ENCODE results near the gene GPR160. TPM values are rescaled to one million over a fixed set of nuclear protein-coding genes. Genes with fewer than 3 reads are reported as not detected.

Gene GPR160
- total and polyA plus RNA-seq, 4 donors = 1.0 to 12.9 (median 3.4) TPM

DNA sequence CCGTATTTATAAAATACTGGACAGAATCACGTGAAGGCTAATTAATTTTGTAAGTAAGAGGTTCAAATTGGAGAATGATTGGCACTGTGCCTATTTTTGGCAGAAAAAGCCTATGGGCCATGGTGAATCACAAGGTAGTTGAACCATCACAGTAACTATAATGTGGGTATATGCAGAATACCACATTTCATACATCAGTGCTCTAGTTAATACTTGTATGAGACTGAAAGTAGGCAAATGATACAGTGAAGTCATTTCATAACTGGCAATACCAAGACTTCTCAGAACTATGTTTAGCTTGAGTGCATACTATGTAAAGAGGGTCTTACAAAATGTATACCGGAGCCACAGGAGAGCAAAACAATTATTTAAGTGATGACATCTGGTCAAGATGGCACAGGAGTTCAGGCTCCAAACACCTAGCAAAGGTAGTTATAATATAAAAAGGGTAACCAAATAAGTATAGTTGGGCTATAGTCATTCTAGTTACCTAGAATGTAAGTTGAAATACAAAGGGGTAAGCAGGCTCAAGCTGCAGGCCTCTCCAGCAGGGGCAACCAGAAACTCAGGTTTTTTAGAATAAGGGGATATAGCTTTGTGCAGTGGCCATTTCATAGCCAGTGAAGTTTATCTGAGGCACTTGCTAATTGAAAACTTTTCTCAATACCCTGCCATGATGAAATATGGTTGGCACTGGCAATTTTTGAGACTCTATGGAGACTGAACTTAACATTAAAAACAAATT lies 19.1 kb downstream of the GPR160 start:
- Histone ChIP-seq H3K27ac (ENCODE audit: low read depth in 1 of 2, low read length in 2 of 2) (no peak overlapping the region), H3K9me3 (ENCODE audit: control insufficient read depth, low read length) (no peaks in the 10 kb centered on the region), H3K4me3 (ENCODE audit: low read length in 2 of 2) (no peak overlapping the region), H3K27me3 (ENCODE audit: control insufficient read depth in 1 of 2, insufficient read depth in 2 of 2, low read length in 1 of 2) (no peaks in the 10 kb centered on the region), H3K4me1 (ENCODE audit: control insufficient read depth in 1 of 2, insufficient read depth in 2 of 2, low read length in 2 of 2) (no peaks in the 10 kb centered on the region), H3K36me3 (ENCODE audit: control insufficient read depth in 1 of 2, insufficient read depth in 2 of 2, low read length in 1 of 2) (no peaks in the 10 kb centered on the region)
- intact Hi-C loops (cut with DNase I) = no loop called here
- 88 to 89% methylated on average over 3 of the region's 3 CpGs for WGBS, 2 donors
- DNase-seq (no peak), ATAC-seq (ENCODE audit: low FRiP score) (no peak)

DNA sequence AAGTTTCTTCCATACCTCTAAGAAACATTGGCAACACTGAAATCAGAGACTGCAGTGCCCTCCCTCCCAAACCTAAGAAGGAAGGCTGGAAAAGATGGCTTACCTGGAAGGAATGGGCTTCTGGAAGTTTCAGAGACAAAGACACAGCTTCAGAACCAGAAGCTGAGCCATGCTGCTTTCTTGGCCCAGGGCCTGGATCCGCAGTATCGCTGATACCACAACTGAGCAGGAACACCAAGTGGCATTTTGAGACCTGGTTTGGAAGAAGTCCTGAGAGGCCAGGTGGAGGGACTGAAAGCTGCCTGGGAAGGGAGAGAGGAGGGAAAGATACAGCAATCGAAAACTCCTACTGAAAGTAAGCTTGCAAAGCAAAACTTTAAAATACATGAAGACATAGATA lies 19.8 kb downstream of the GPR160 start:
- intact Hi-C loops (cut with DNase I) = no loop called here
- ATAC-seq (ENCODE audit: low FRiP score) = no peak
- Histone ChIP-seq H3K9me3 (ENCODE audit: control insufficient read depth, low read length) (no peaks in the 10 kb centered on the region), H3K36me3 (ENCODE audit: control insufficient read depth in 1 of 2, insufficient read depth in 2 of 2, low read length in 1 of 2) (no peaks in the 10 kb centered on the region), H3K4me1 (ENCODE audit: control insufficient read depth in 1 of 2, insufficient read depth in 2 of 2, low read length in 2 of 2) (no peaks in the 10 kb centered on the region), H3K4me3 (ENCODE audit: low read length in 2 of 2) (no peak overlapping the region), H3K27ac (ENCODE audit: low read depth in 1 of 2, low read length in 2 of 2) (no peak overlapping the region), H3K27me3 (ENCODE audit: control insufficient read depth in 1 of 2, insufficient read depth in 2 of 2, low read length in 1 of 2) (no peaks in the 10 kb centered on the region)
- no peak for DNase-seq
- WGBS, 2 donors = 78 to 81% methylated on average over 3 of the region's 3 CpGs

DNA sequence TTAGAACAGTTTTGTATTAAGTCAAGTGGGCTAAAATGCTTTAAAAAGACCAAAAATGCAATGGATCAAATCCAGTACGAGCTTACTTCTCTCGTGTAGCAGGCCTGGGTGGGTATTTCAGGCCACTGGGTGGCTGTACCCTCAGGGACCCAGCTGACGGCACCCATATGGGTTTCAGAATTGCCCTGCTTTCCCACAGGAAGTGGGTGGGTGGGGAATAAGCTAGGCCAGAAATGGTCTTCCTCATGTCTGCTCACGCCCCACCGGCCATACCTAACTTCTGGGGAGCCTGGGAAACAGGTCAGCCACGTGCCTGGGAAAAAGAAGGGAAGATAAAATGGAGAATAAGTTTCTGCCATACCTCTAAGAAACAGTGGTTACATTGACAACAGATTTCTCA lies 20.3 kb downstream of the GPR160 start:
- Histone ChIP-seq H3K36me3 (ENCODE audit: control insufficient read depth in 1 of 2, insufficient read depth in 2 of 2, low read length in 1 of 2) (no peaks in the 10 kb centered on the region), H3K9me3 (ENCODE audit: control insufficient read depth, low read length) (no peaks in the 10 kb centered on the region)

DNA sequence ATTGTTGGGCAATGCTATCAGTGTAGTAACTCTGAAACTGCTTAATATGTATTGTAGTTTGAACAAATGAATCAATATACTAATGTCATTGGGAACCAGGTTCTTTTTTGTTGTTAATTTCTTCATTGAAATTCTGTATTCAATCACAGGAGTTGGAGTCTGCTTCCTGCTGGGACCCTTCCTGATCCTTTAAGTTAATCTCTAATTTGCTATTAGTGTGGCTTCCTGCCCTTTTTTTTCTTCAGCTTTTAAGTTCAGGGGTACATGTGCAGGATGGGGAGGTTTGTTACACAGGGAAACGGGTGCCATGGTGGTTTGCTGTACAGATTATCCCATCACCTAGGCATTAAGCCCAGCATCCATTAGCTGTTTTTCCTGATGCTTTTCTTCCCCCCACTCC lies 21.7 kb downstream of the GPR160 start:
- H3K27ac ChIP-seq (ENCODE audit: low read depth in 1 of 2, low read length in 2 of 2) = no peak overlapping the region
- H3K4me1 ChIP-seq (ENCODE audit: control insufficient read depth in 1 of 2, insufficient read depth in 2 of 2, low read length in 2 of 2) = no peaks in the 10 kb centered on the region
- intact Hi-C loops (cut with DNase I) = no loop called here
- H3K9me3 ChIP-seq (ENCODE audit: control insufficient read depth, low read length) = no peaks in the 10 kb centered on the region
- H3K27me3 ChIP-seq (ENCODE audit: control insufficient read depth in 1 of 2, insufficient read depth in 2 of 2, low read length in 1 of 2) = no peaks in the 10 kb centered on the region
- WGBS, 2 donors = 69 to 72% methylated on average over 1 of the region's 1 CpG
- no peak for DNase-seq
- H3K4me3 ChIP-seq (ENCODE audit: low read length in 2 of 2) = no peak overlapping the region
- H3K36me3 ChIP-seq (ENCODE audit: control insufficient read depth in 1 of 2, insufficient read depth in 2 of 2, low read length in 1 of 2) = no peaks in the 10 kb centered on the region
- no peak for ATAC-seq (ENCODE audit: low FRiP score)

More for the DNA sequence above, 20.3 kb downstream of the GPR160 start:
- H3K4me1 ChIP-seq (ENCODE audit: control insufficient read depth in 1 of 2, insufficient read depth in 2 of 2, low read length in 2 of 2) = no peaks in the 10 kb centered on the region
- intact Hi-C loops (cut with DNase I) = no loop called here
- no peak for DNase-seq
- ATAC-seq (ENCODE audit: low FRiP score) = no peak
- no peak overlapping the region for H3K4me3 ChIP-seq (ENCODE audit: low read length in 2 of 2)
- H3K27me3 ChIP-seq (ENCODE audit: control insufficient read depth in 1 of 2, insufficient read depth in 2 of 2, low read length in 1 of 2) = no peaks in the 10 kb centered on the region
- 76 to 84% methylated on average over 6 of the region's 6 CpGs for WGBS, 2 donors
- no peak overlapping the region for H3K27ac ChIP-seq (ENCODE audit: low read depth in 1 of 2, low read length in 2 of 2)

DNA sequence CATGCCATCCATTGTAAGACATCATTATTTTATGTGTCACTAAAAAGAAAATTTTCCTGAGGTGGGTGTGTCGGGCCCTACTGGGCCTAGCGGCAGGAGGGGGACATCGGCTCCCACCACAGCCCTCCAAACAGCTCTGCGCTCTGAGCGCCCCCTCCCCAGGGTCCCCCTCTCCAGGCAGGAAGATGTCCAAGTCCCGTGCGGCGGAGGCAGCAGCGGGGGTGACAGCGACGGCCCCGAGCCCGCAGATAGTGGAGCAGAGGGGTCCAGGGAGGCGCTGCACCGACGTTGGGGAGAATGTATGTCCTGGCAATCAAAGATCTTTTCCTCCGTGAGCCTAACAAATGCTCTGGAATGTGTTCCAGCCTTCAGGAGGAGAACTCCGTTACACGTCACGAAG lies 24.3 kb downstream of the GPR160 start:
- H3K27ac ChIP-seq (ENCODE audit: low read depth in 1 of 2, low read length in 2 of 2) = no peak overlapping the region
- DNase-seq (no peak), ATAC-seq (ENCODE audit: low FRiP score) (no peak)
- no peaks in the 10 kb centered on the region for H3K36me3 ChIP-seq (ENCODE audit: control insufficient read depth in 1 of 2, insufficient read depth in 2 of 2, low read length in 1 of 2)
- no peaks in the 10 kb centered on the region for H3K27me3 ChIP-seq (ENCODE audit: control insufficient read depth in 1 of 2, insufficient read depth in 2 of 2, low read length in 1 of 2)
- H3K4me1 ChIP-seq (ENCODE audit: control insufficient read depth in 1 of 2, insufficient read depth in 2 of 2, low read length in 2 of 2) = no peaks in the 10 kb centered on the region
- H3K9me3 ChIP-seq (ENCODE audit: control insufficient read depth, low read length) = no peaks in the 10 kb centered on the region
- no peak overlapping the region for H3K4me3 ChIP-seq (ENCODE audit: low read length in 2 of 2)
- intact Hi-C loops (cut with DNase I) = no loop called here
- WGBS, 2 donors = 89 to 91% methylated on average over 20 of the region's 20 CpGs

DNA sequence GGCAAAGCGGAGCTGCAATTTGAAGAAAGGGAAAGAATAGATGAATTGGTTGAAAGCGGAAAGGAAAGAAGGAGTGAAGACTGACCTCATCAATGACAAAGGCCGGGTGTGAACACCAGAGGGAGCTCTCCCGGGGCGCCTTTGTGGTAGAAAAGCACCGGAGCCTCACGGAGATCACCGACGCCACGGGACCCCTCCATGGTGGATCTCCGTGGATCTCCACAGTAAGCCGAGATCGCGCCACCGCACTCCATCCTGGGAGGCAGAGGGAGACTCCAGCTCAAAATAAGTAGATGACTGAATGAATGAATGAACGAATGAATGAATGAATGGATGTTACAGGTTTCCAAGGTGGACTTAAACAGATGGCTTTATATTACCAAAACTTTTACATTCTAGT lies 25.0 kb downstream of the GPR160 start:
- H3K9me3 ChIP-seq (ENCODE audit: control insufficient read depth, low read length) = no peaks in the 10 kb centered on the region
- H3K27ac ChIP-seq (ENCODE audit: low read depth in 1 of 2, low read length in 2 of 2) = no peak overlapping the region
- DNase-seq (no peak), ATAC-seq (ENCODE audit: low FRiP score) (no peak)
- H3K4me3 ChIP-seq (ENCODE audit: low read length in 2 of 2) = no peak overlapping the region
- 93 to 95% methylated on average over 16 of the region's 16 CpGs for WGBS, 2 donors
- H3K4me1 ChIP-seq (ENCODE audit: control insufficient read depth in 1 of 2, insufficient read depth in 2 of 2, low read length in 2 of 2) = no peaks in the 10 kb centered on the region
- intact Hi-C loops (cut with DNase I) = no loop called here
- H3K27me3 ChIP-seq (ENCODE audit: control insufficient read depth in 1 of 2, insufficient read depth in 2 of 2, low read length in 1 of 2) = no peaks in the 10 kb centered on the region
- no peaks in the 10 kb centered on the region for H3K36me3 ChIP-seq (ENCODE audit: control insufficient read depth in 1 of 2, insufficient read depth in 2 of 2, low read length in 1 of 2)

DNA sequence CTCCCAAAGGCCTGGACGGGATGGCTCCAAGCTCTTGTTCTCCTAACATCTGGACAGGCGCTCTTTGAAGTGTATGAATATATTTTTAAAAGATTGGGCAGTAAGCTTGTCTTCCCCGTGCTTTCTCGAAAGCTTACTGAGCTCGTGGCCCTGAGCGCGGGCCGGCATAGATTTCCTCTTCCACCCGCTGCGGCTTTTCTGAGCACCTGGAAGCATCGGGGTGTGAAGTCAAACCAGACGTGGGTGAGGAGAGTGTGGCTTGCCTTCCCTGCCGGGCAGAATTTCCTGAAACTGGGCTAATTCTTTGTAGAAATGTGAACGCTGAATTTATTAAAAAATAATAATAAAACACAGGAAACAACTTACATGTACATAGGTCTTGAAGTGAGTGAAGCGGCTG lies 25.9 kb downstream of the GPR160 start:
- DNase-seq (no peak), ATAC-seq (ENCODE audit: low FRiP score) (no peak)
- WGBS, 2 donors = 88 to 91% methylated on average over 15 of the region's 15 CpGs
- H3K36me3 ChIP-seq (ENCODE audit: control insufficient read depth in 1 of 2, insufficient read depth in 2 of 2, low read length in 1 of 2) = no peaks in the 10 kb centered on the region
- no peaks in the 10 kb centered on the region for H3K27me3 ChIP-seq (ENCODE audit: control insufficient read depth in 1 of 2, insufficient read depth in 2 of 2, low read length in 1 of 2)
- H3K27ac ChIP-seq (ENCODE audit: low read depth in 1 of 2, low read length in 2 of 2) = no peak overlapping the region
- no peaks in the 10 kb centered on the region for H3K4me1 ChIP-seq (ENCODE audit: control insufficient read depth in 1 of 2, insufficient read depth in 2 of 2, low read length in 2 of 2)
- H3K4me3 ChIP-seq (ENCODE audit: low read length in 2 of 2) = no peak overlapping the region
- intact Hi-C loops (cut with DNase I) = no loop called here
- no peaks in the 10 kb centered on the region for H3K9me3 ChIP-seq (ENCODE audit: control insufficient read depth, low read length)

DNA sequence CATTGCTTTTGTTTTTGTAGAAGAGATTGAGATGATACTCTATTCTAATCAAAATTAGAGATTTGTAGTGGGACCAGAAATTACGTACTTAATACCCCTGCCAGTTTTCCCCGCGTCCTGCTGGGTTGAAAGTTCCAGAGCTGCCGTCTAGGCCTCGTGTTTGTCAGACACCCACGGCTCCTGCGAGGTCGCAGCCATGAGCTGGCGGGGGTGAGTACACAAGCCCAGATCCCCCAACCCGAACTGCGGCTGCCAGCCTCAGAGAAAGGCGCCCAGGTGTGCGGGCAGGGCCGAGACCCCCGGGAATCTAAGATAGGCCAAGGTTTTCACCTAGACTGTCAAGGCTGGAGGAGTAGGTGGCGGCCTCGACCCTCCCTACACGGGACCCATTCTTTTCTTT lies 26.3 kb downstream of the GPR160 start:
- intact Hi-C loops (cut with DNase I) = no loop called here
- no peak overlapping the region for H3K27ac ChIP-seq (ENCODE audit: low read depth in 1 of 2, low read length in 2 of 2)
- H3K27me3 ChIP-seq (ENCODE audit: control insufficient read depth in 1 of 2, insufficient read depth in 2 of 2, low read length in 1 of 2) = no peaks in the 10 kb centered on the region
- WGBS, 2 donors = 93 to 94% methylated on average over 18 of the region's 18 CpGs
- ATAC-seq (ENCODE audit: low FRiP score) (no peak), DNase-seq (no peak)
- H3K9me3 ChIP-seq (ENCODE audit: control insufficient read depth, low read length) = no peaks in the 10 kb centered on the region
- H3K4me1 ChIP-seq (ENCODE audit: control insufficient read depth in 1 of 2, insufficient read depth in 2 of 2, low read length in 2 of 2) = no peaks in the 10 kb centered on the region
- H3K36me3 ChIP-seq (ENCODE audit: control insufficient read depth in 1 of 2, insufficient read depth in 2 of 2, low read length in 1 of 2) = no peaks in the 10 kb centered on the region
- H3K4me3 ChIP-seq (ENCODE audit: low read length in 2 of 2) = no peak overlapping the region

DNA sequence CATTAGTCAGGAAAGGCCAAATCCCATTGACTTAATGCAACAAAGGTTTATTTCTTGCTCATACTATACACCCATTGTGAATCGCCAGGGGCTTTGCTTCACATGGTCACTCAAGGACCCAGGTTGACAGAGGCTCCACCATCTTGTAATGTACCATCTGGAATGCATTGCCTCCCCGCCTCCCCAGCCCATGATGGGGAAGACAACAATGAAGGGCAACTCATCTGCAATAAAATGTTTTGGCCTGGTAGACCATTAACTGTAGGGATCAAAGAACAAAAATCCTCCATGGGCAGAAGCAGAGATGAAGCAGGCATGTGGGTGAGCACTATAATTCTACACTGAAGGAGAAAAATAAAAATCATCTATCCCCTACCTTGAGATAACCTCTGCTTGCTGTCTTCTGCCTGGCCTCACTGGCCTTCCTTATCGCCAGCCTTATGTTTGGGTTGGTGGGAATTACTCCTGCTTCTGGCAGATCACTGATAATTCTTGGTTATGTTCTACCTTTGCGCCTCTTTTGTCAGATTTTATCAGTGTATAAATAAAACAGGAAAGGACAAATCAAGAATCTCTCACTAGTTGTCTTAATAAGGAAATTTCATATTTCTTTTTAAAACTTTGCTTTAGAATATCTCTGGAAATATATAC lies 37.8 kb downstream of the GPR160 start:
- H3K27ac ChIP-seq (ENCODE audit: low read depth in 1 of 2, low read length in 2 of 2) = no peak overlapping the region
- ATAC-seq (ENCODE audit: low FRiP score) (no peak), DNase-seq (no peak)
- H3K4me1 ChIP-seq (ENCODE audit: control insufficient read depth in 1 of 2, insufficient read depth in 2 of 2, low read length in 2 of 2) = no peaks in the 10 kb centered on the region
- H3K36me3 ChIP-seq (ENCODE audit: control insufficient read depth in 1 of 2, insufficient read depth in 2 of 2, low read length in 1 of 2) = peaks cover 0 to 2% of the 10 kb centered on the region in 2 donors
- 72 to 97% methylated on average over 4 of the region's 4 CpGs for WGBS, 2 donors
- no peak overlapping the region for H3K4me3 ChIP-seq (ENCODE audit: low read length in 2 of 2)
- intact Hi-C loops (cut with DNase I) = no loop called here
- no peaks in the 10 kb centered on the region for H3K27me3 ChIP-seq (ENCODE audit: control insufficient read depth in 1 of 2, insufficient read depth in 2 of 2, low read length in 1 of 2)
- H3K9me3 ChIP-seq (ENCODE audit: control insufficient read depth, low read length) = peaks cover 3% of the 10 kb centered on the region
